HepG2 (cell line): Measurements from ENCODE around the gene ST6GALNAC2. TPM values are rescaled to one million over a fixed set of nuclear protein-coding genes. Genes with fewer than 3 reads are reported as not detected.

Experiments used
- ATM ChIP-seq: fragments of 450-650 bp; IDR thresholded peaks from 2 replicates; pipeline ENCODE4 v1.7.1; 2017; ENCODE audit warnings: mild to moderate bottlenecking, borderline replicate concordance
- CEBPB ChIP-seq: IDR thresholded peaks from 2 replicates; pipeline ENCODE4 v1.6.1; 2011; ENCODE audit warnings: low read depth, low read length, improper control_type of control experiment, borderline replicate concordance
- EP300 ChIP-seq, 3 experiments: sonication (generic) in 1 of 3; formaldehyde crosslinking in 1 of 3; IDR thresholded peaks; 2 replicates each; pipeline versions ENCODE4 v1.5.1 to v1.6.1; 2011 to 2020; ENCODE audit warnings: low read depth in 2 of 3, low read length in 2 of 3, borderline replicate concordance in 1 of 3, improper control_type of control experiment in 1 of 3, mild to moderate bottlenecking in 1 of 3, missing genetic modification reagents in 1 of 3, moderate library complexity in 1 of 3
- FLYWCH1 ChIP-seq: sonication (generic); formaldehyde crosslinking; IDR thresholded peaks from 2 replicates; pipeline ENCODE4 v1.8.1; 2023; ENCODE audit warnings: mild to moderate bottlenecking, missing genetic modification reagents
- HDAC2 ChIP-seq: sonication (generic); formaldehyde crosslinking; IDR thresholded peaks from 2 replicates; pipeline ENCODE4 v1.4.0; 2020; ENCODE audit warnings: missing genetic modification reagents
- KLF13 ChIP-seq: sonication (generic); formaldehyde crosslinking; IDR thresholded peaks from 2 replicates; pipeline ENCODE4 v1.4.0; 2020; ENCODE audit warnings: mild to moderate bottlenecking, missing genetic modification reagents
- MAFF ChIP-seq: IDR thresholded peaks from 2 replicates; pipeline ENCODE4 v1.6.1; 2011; ENCODE audit warnings: low read depth, low read length, improper control_type of control experiment
- MIER2 ChIP-seq: IDR thresholded peaks from 2 replicates; pipeline ENCODE4 v1.6.1; 2016; ENCODE audit warnings: missing biosample characterization, missing genetic modification reagents
- NR2F1 ChIP-seq, 2 experiments: fragments of 450-650 bp in 1 of 2; formaldehyde crosslinking in 1 of 2; IDR thresholded peaks; 2 replicates each; pipeline versions ENCODE4 v1.5.0 to v1.6.1; 2016 to 2020; ENCODE audit warnings: mild to moderate bottlenecking in 1 of 2, missing compliant biosample characterization in 1 of 2, missing genetic modification reagents in 1 of 2, moderate library complexity in 1 of 2
- PAXIP1 ChIP-seq: sonication (generic); formaldehyde crosslinking; conservative IDR thresholded peaks from 2 replicates; pipeline ENCODE4 v1.4.0; 2020; ENCODE audit warnings: mild to moderate bottlenecking, missing genetic modification reagents, moderate library complexity
- PRMT3 ChIP-seq: sonication (generic); formaldehyde crosslinking; IDR thresholded peaks from 2 replicates; pipeline ENCODE4 v1.8.1; 2022; ENCODE audit warnings: low read depth, mild to moderate bottlenecking, moderate library complexity, missing genetic modification reagents, borderline replicate concordance
- REPIN1 ChIP-seq: sonication (generic); formaldehyde crosslinking; IDR thresholded peaks from 2 replicates; pipeline ENCODE4 v1.8.0; 2022; ENCODE audit warnings: missing genetic modification reagents, low read depth, mild to moderate bottlenecking, borderline replicate concordance
- SUZ12 ChIP-seq: fragments of 150-350 bp; IDR thresholded peaks from 2 replicates; pipeline ENCODE4 v1.6.1; 2014; ENCODE audit warnings: low read depth, low read length
- ZIK1 ChIP-seq: sonication (generic); formaldehyde crosslinking; IDR thresholded peaks from 2 replicates; pipeline ENCODE4 v1.5.0; 2020; ENCODE audit warnings: mild to moderate bottlenecking, low read depth, missing genetic modification reagents, borderline replicate concordance
- ZNF142 ChIP-seq: sonication (generic); formaldehyde crosslinking; IDR thresholded peaks from 2 replicates; pipeline ENCODE4 v1.4.0; 2020; ENCODE audit warnings: missing genetic modification reagents
- ZNF512 ChIP-seq: sonication (generic); formaldehyde crosslinking; IDR thresholded peaks from 2 replicates; pipeline ENCODE4 v1.4.0; 2020; ENCODE audit warnings: mild to moderate bottlenecking, missing genetic modification reagents
- ZNF564 ChIP-seq: sonication (generic); formaldehyde crosslinking; IDR thresholded peaks from 2 replicates; pipeline ENCODE4 v1.8.1; 2023; ENCODE audit warnings: mild to moderate bottlenecking, missing genetic modification reagents
- polyA plus RNA-seq, 8 experiments: library from polyadenylated mRNA; depleted of rRNA in 3 of 8; stranded (reverse) in 7 of 8; unstranded in 1 of 8; fragments of >200 nt; fragmentation: Illumina TruSeq in 4 of 8; extraction: Trizol in 4 of 8; gene quantifications; 2 replicates each; pipeline versions ENCODE4 v1.2.1 to v1.2.3, GENCODE V29; 2011 to 2016; ENCODE audit warnings: low read depth in 4 of 8, missing spikeins in 1 of 8, mixed read lengths in 1 of 8; ENCODE audit not compliant: insufficient read depth in 1 of 8
- total RNA-seq, 5 experiments: library from RNA; depleted of rRNA; stranded (reverse); fragments of >200 nt; fragmentation: Illumina TruSeq; extraction: Trizol; gene quantifications; 2 replicates each; pipeline ENCODE4 v1.2.3, GENCODE V29; 2016; ENCODE audit warnings: low read depth in 1 of 5
- TF ChIP-seq, protein P1 (sequence below): sonication (generic); formaldehyde crosslinking; IDR thresholded peaks from 2 replicates; pipeline ENCODE4 v1.8.1; 2023; ENCODE audit warnings: missing genetic modification reagents, mild to moderate bottlenecking, borderline replicate concordance

The ST6GALNAC2 gene
- total and polyA plus RNA-seq, 2 of the 13 experiments (the other 11 are each of a cell fraction or from before 2014, with no cell fraction given), result 0.12 to 0.49 TPM

DNA sequence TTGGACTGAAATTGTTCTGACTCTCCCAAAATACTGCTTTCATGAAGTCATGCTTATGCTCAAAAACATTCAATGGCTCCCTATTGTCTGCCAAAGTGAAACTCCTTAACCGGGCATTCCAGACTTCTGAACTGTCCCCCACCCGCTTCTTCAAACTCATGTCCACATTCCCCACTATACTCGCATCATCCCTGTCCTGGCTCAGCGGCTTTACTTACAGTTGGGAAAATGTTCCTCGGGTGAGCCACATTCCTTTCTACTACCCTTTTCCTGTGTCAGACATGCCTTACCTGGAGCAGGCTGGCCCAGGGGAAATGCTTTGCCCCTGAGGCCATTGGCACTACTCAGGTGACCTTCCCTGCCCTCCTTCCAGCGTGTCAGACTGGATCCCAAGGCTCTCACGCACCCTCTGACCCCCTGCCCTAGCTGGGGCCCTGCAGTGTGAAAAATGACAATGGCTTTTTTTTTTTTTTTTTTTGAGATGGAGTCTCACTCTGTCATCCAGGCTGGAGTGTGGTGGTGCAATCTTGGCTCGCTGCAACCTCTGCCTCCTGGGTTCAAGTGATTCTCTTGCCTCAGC is 53.5 kb downstream of the ST6GALNAC2 start (continued):
- TF ChIP-seq ZNF142 (CRISPR knock-in tag) (peak; percentile 62; the same call in 1 of the 2 replicates), MIER2 (CRISPR knock-in tag) (no peak), EP300 (IDR thresholded peaks at IDR 0.05; ENCODE audit: low read depth in 2 of 2, low read length in 2 of 2) (0 out of 4 replicates have a peak, but pooled peaks of 1 of the 2 experiments have one; percentile 29), EP300 (CRISPR knock-in tag; IDR thresholded peaks at IDR 0.05; ENCODE audit: borderline replicate concordance) (no peak), ZIK1 (CRISPR knock-in tag) (no peak), ZNF564 (CRISPR knock-in tag) (no peak), NR2F1 (CRISPR knock-in tag; IDR thresholded peaks at IDR 0.05) (peak in 1 of 2 experiments; percentile 33; a peak in 1 of 4 replicates), PRMT3 (CRISPR knock-in tag) (no peak), ZNF512 (CRISPR knock-in tag) (no peak), MAFF (no peak), PAXIP1 (CRISPR knock-in tag) (no peak), REPIN1 (CRISPR knock-in tag) (no peak), SUZ12 (no peak), KLF13 (CRISPR knock-in tag) (no peak), CEBPB (peak; percentile 10; the same call in 1 of the 2 replicates), HDAC2 (CRISPR knock-in tag) (no peak), ATM (no peak), FLYWCH1 (CRISPR knock-in tag) (no peak)
- TF ChIP-seq, protein P1, sequence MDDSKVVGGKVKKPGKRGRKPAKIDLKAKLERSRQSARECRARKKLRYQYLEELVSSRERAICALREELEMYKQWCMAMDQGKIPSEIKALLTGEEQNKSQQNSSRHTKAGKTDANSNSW, result no peak
